ENCODE data around the gene MYL5.
"Not testable (repeated sequence)": the region's sequence is repeated elsewhere in the genome, so short reads cannot be mapped to it uniquely, and the experiment has no call there.

The MYL5 gene

GRCh38 chr4:657834-658667 is 16.3 kb upstream of the MYL5 start:
- no peak for DNase-seq

GRCh38 chr4:658681-659667 is 15.4 kb upstream of the MYL5 start:
- no peak for DNase-seq

- DNase-seq = no peak
These were observed 14.5 kb upstream of the MYL5 start for GRCh38 chr4:659851-660250.

GRCh38 chr4:660401-660800 is 13.9 kb upstream of the MYL5 start:
- no peak for DNase-seq

GRCh38 chr4:661231-661630 is 13.1 kb upstream of the MYL5 start:
- no peak for DNase-seq

- no peak for DNase-seq
These were observed 12.2 kb upstream of the MYL5 start for GRCh38 chr4:661881-662761.

- no peak for DNase-seq
These were observed 11.3 kb upstream of the MYL5 start for GRCh38 chr4:663046-663437.

GRCh38 chr4:663438-664428 is 10.6 kb upstream of the MYL5 start:
- no peak for DNase-seq

GRCh38 chr4:664713-665231 is 9.6 kb upstream of the MYL5 start:
- no peak for DNase-seq

GRCh38 chr4:665381-665750 is 9.0 kb upstream of the MYL5 start:
- DNase-seq = no peak

GRCh38 chr4:665751-666435 is 8.4 kb upstream of the MYL5 start:
- no peak for DNase-seq

GRCh38 chr4:666436-666810 is 7.9 kb upstream of the MYL5 start:
- no peak for DNase-seq

GRCh38 chr4:666822-667544 is 7.4 kb upstream of the MYL5 start:
- no peak for DNase-seq

GRCh38 chr4:667545-667925 is 6.8 kb upstream of the MYL5 start:
- DNase-seq = no peak

- not testable (repeated sequence) for DNase-seq
These were observed 6.1 kb upstream of the MYL5 start for GRCh38 chr4:668219-668618.

GRCh38 chr4:669806-670559 is 4.4 kb upstream of the MYL5 start:
- not testable (repeated sequence) for DNase-seq

- no peak for DNase-seq
These were observed 2.6 kb upstream of the MYL5 start for GRCh38 chr4:671769-672168.

GRCh38 chr4:673349-674091 is 822 bp upstream of the MYL5 start:
- no peak for DNase-seq

Data from NCI-H1436 treated with DMSO at 0.1 percent for 48 hours (cell line).